SK-N-SH (cell line): ENCODE data around the gene ODAD2. TPM values are rescaled to one million over a fixed set of nuclear protein-coding genes. Genes with fewer than 3 reads are reported as not detected.

Source experiments
- CTCF ChIA-PET: fragments of 300-600, 350-600 bp; formaldehyde crosslinking; extraction: SDS; loops from one replicate; lab custom pipeline; 2021; lab: Yijun Ruan, JAX
- POLR2A ChIA-PET: fragments of 350-600 bp; sonication (Branson Sonifier 250); formaldehyde crosslinking; extraction: SDS; loops from one replicate; lab custom pipeline; 2020; ENCODE audit warnings: antibody characterized with exemption, inconsistent platforms; lab: Yijun Ruan, JAX
- DNase-seq: peaks from one replicate; pipeline ENCODE4 v3.0.0; 2012
- H2AFZ ChIP-seq: fragments of 200-600 bp; sonication (generic); 2 replicates; pipeline ENCODE4 v1.8.1; 2016; ENCODE audit warnings: antibody characterized with exemption, mild to moderate bottlenecking, low read depth
- H3F3A ChIP-seq: fragments of 200-600 bp; sonication (generic); replicated peaks from 2 replicates; pipeline ENCODE3; 2016; ENCODE audit warnings: antibody characterized with exemption, mild to moderate bottlenecking; ENCODE audit not compliant: insufficient read depth
- H3K27ac ChIP-seq, 2 experiments: fragments of 200-500 bp in 1 of 2; fragments of 200-600 bp in 1 of 2; sonication (Bioruptor generic) in 1 of 2; sonication (generic), shearing (Covaris generic) in 1 of 2; 2 replicates each; pipeline versions ENCODE4 v1.5.1 to v1.6.1; 2014 to 2016; ENCODE audit warnings: low read depth in 2 of 2, inconsistent platforms in 1 of 2, low read length in 1 of 2, mild to moderate bottlenecking in 1 of 2, mixed read lengths in 1 of 2
- H3K27me3 ChIP-seq: fragments of 200-600 bp; sonication (generic), shearing (Covaris generic); 2 replicates; pipeline ENCODE4 v1.6.1; 2016; ENCODE audit warnings: mixed run types; ENCODE audit not compliant: insufficient read depth
- H3K36me3 ChIP-seq, 2 experiments: fragments of 200-500 bp in 1 of 2; fragments of 200-600 bp in 1 of 2; sonication (Bioruptor generic) in 1 of 2; sonication (generic) in 1 of 2; replicated peaks in 1 of 2; 2 replicates each; pipeline versions ENCODE3 to v1.5.1; 2014 to 2016; ENCODE audit warnings: low read length in 1 of 2, mild to moderate bottlenecking in 1 of 2; ENCODE audit not compliant: insufficient read depth in 2 of 2, control insufficient read depth in 1 of 2
- H3K4me1 ChIP-seq, 2 experiments: fragments of 200-500 bp in 1 of 2; fragments of 200-600 bp in 1 of 2; sonication (Bioruptor generic) in 1 of 2; sonication (generic), shearing (Covaris generic) in 1 of 2; 2 replicates each; pipeline versions ENCODE4 v1.5.1 to v1.6.1; 2014 to 2016; ENCODE audit warnings: low read depth in 1 of 2, low read length in 1 of 2, mixed run types in 1 of 2; ENCODE audit not compliant: insufficient read depth in 2 of 2, control insufficient read depth in 1 of 2
- H3K4me2 ChIP-seq: fragments of 200-600 bp; sonication (generic), shearing (Covaris generic); 2 replicates; pipeline ENCODE4 v1.6.1; 2017; ENCODE audit warnings: mixed run types
- H3K4me3 ChIP-seq, 2 experiments: fragments of 200-500 bp in 1 of 2; fragments of 200-600 bp in 1 of 2; sonication (Bioruptor generic) in 1 of 2; sonication (generic), shearing (Covaris generic) in 1 of 2; 2 replicates each; pipeline versions ENCODE4 v1.5.1 to v1.8.1; 2014 to 2016; ENCODE audit warnings: low read depth in 2 of 2, inconsistent platforms in 1 of 2, low read length in 1 of 2, mild to moderate bottlenecking in 1 of 2, mixed read lengths in 1 of 2, moderate library complexity in 1 of 2
- H3K79me2 ChIP-seq: fragments of 200-600 bp; sonication (generic); 2 replicates; pipeline ENCODE4 v1.8.1; 2017; ENCODE audit warnings: mild to moderate bottlenecking; ENCODE audit not compliant: insufficient read depth
- H3K9ac ChIP-seq: fragments of 200-600 bp; sonication (generic); 2 replicates; pipeline ENCODE4 v1.6.1; 2017; ENCODE audit warnings: mixed run types
- H3K9me2 ChIP-seq: fragments of 200-600 bp; sonication (generic); 2 replicates; pipeline ENCODE4 v1.6.1; 2017; ENCODE audit warnings: mixed run types
- H3K9me3 ChIP-seq: fragments of 200-600 bp; sonication (generic); 2 replicates; pipeline ENCODE4 v1.6.1; 2017; ENCODE audit warnings: mixed run types, mild to moderate bottlenecking, moderate library complexity
- H4K20me1 ChIP-seq: fragments of 200-600 bp; sonication (generic); 2 replicates; pipeline ENCODE4 v1.6.1; 2017; ENCODE audit warnings: mild to moderate bottlenecking, mixed run types; ENCODE audit not compliant: insufficient read depth
- ELF1 ChIP-seq: IDR thresholded peaks from 2 replicates; pipeline ENCODE4 v1.4.0; 2012
- EP300 ChIP-seq, 2 experiments: IDR thresholded peaks; 2 replicates each; pipeline versions ENCODE4 v1.4.0 to v1.6.1; 2012; ENCODE audit warnings: borderline replicate concordance in 1 of 2, low read depth in 1 of 2, low read length in 1 of 2
- FOXJ3 ChIP-seq: sonication (generic); formaldehyde crosslinking; IDR thresholded peaks from 2 replicates; pipeline ENCODE4 v1.5.1; 2020; ENCODE audit warnings: mild to moderate bottlenecking, missing genetic modification reagents
- FOXM1 ChIP-seq: IDR thresholded peaks from 2 replicates; pipeline ENCODE4 v1.4.0; 2012; ENCODE audit warnings: low read depth, mild to moderate bottlenecking
- IRF3 ChIP-seq: fragments of 150-350 bp; IDR thresholded peaks from 2 replicates; pipeline ENCODE4 v1.6.1; 2016; ENCODE audit warnings: mild to moderate bottlenecking, low read depth, low read length
- JUND ChIP-seq: IDR thresholded peaks from 2 replicates; pipeline ENCODE4 v1.4.0; 2012
- MXI1 ChIP-seq: IDR thresholded peaks from 2 replicates; pipeline ENCODE4 v1.6.1; 2012; ENCODE audit warnings: mild to moderate bottlenecking, low read depth, low read length, improper control_type of control experiment
- PBX3 ChIP-seq: IDR thresholded peaks from 2 replicates; pipeline ENCODE4; 2012
- POLR2AphosphoS5 ChIP-seq: IDR thresholded peaks from 2 replicates; pipeline ENCODE4 v1.6.1; 2012; ENCODE audit warnings: low read depth, low read length
- RAD21 ChIP-seq: IDR thresholded peaks from 2 replicates; pipeline ENCODE4 v1.6.1; 2012; ENCODE audit warnings: mild to moderate bottlenecking, low read length
- RFX5 ChIP-seq: IDR thresholded peaks from 2 replicates; pipeline ENCODE4 v1.6.1; 2012; ENCODE audit warnings: mild to moderate bottlenecking, improper control_type of control experiment, low read length
- RXRA ChIP-seq: IDR thresholded peaks from 2 replicates; pipeline ENCODE4 v1.4.0; 2012; ENCODE audit warnings: low read depth, mild to moderate bottlenecking, borderline replicate concordance
- SIN3A ChIP-seq: IDR thresholded peaks from 2 replicates; pipeline ENCODE4 v1.6.1; 2012; ENCODE audit warnings: low read depth, mild to moderate bottlenecking, low read length, moderate library complexity, borderline replicate concordance
- SMC3 ChIP-seq: IDR thresholded peaks from 2 replicates; pipeline ENCODE4 v1.6.1; 2012; ENCODE audit warnings: low read depth, low read length, improper control_type of control experiment
- TAF1 ChIP-seq: IDR thresholded peaks from 2 replicates; pipeline ENCODE4 v1.6.1; 2012; ENCODE audit warnings: low read depth, mild to moderate bottlenecking, low read length, moderate library complexity, borderline replicate concordance
- TCF12 ChIP-seq: IDR thresholded peaks from 2 replicates; pipeline ENCODE4 v1.4.0; 2012
- YY1 ChIP-seq: IDR thresholded peaks from 2 replicates; pipeline ENCODE4 v1.4.0; 2012; ENCODE audit warnings: low read depth, mild to moderate bottlenecking
- ZBTB33 ChIP-seq: IDR thresholded peaks from 2 replicates; pipeline ENCODE4 v1.4.0; 2012; ENCODE audit warnings: low read depth, borderline replicate concordance
- WGBS: methylation state at CpG from one replicate; pipeline ENCODE4 v1.1.6; 2017; ENCODE audit warnings: low lambda C conversion rate; 5-methylcytosine and 5-hydroxymethylcytosine counted together
- polyA plus RNA-seq, 3 experiments: library from polyadenylated mRNA; depleted of rRNA; stranded (reverse); fragments of >200 nt; gene quantifications; 2 replicates each; pipeline ENCODE4 v1.2.3, GENCODE V29; 2012
- TF ChIP-seq, protein P1 (sequence below): fragments of 150-350 bp; IDR thresholded peaks from 2 replicates; pipeline ENCODE4 v1.6.1; 2017; ENCODE audit warnings: antibody characterized with exemption, low read length, low read depth, borderline replicate concordance
- TF ChIP-seq, protein P2 (sequence below): fragments of 200-600 bp; sonication (generic); IDR thresholded peaks from 2 replicates; pipeline ENCODE4 v1.6.1; 2017; ENCODE audit warnings: antibody characterized with exemption, mild to moderate bottlenecking, moderate library complexity
- TF ChIP-seq, protein P3 (sequence below): IDR thresholded peaks from 2 replicates; pipeline ENCODE4 v1.4.0; 2012; ENCODE audit warnings: low read depth, borderline replicate concordance
- TF ChIP-seq, protein P4 (sequence below): IDR thresholded peaks from 2 replicates; pipeline ENCODE4 v1.4.0; 2012; ENCODE audit warnings: low read depth

The ODAD2 gene
- polyA plus RNA-seq, 1 of the 3 experiments (the other 2 are of a cell fraction) = not detected

- Histone ChIP-seq H3K9me2 (no peaks in the 10 kb centered on the region), H4K20me1 (no peaks in the 10 kb centered on the region), H3K27me3 (no peaks in the 10 kb centered on the region), H3K4me1 (no peaks in the 10 kb centered on the region), H3K9me3 (no peaks in the 10 kb centered on the region), H2AFZ (no peak overlapping the region), H3K4me3 (no peak overlapping the region), H3K4me2 (no peak overlapping the region), H3K36me3 (no peaks in the 10 kb centered on the region), H3K9ac (no peak overlapping the region), H3K79me2 (no peaks in the 10 kb centered on the region), H3K27ac (no peak overlapping the region), H3F3A (no peaks in the 10 kb centered on the region)
- TF ChIP-seq RAD21 (no peak), YY1 (no peak), TCF12 (no peak), MXI1 (no peak), EP300 (IDR thresholded peaks at IDR 0.05; ENCODE audit: borderline replicate concordance in 1 of 2, low read depth in 1 of 2, low read length in 1 of 2) (no peak), FOXJ3 (no peak), ZBTB33 (no peak), RXRA (no peak), SIN3A (no peak), POLR2AphosphoS5 (no peak), SMC3 (no peak), TAF1 (no peak)
- TF ChIP-seq, protein P1, sequence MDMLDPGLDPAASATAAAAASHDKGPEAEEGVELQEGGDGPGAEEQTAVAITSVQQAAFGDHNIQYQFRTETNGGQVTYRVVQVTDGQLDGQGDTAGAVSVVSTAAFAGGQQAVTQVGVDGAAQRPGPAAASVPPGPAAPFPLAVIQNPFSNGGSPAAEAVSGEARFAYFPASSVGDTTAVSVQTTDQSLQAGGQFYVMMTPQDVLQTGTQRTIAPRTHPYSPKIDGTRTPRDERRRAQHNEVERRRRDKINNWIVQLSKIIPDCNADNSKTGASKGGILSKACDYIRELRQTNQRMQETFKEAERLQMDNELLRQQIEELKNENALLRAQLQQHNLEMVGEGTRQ = no peak
- whole genome bisulfite sequencing = 8% methylated on average over 1 of the region's 1 CpG
- DNase-seq = no peak
- ChIA-PET POLR2A (no interaction called here), CTCF (interaction anchor here (0.9 kb wide), 1 partner anchor 50 kb away, joined by 3 read pairs; no protein-coding TSS in a partner anchor)
Observed at GRCh38 chr10:27844223-27844622, 154.7 kb downstream of the ODAD2 start.

DNA sequence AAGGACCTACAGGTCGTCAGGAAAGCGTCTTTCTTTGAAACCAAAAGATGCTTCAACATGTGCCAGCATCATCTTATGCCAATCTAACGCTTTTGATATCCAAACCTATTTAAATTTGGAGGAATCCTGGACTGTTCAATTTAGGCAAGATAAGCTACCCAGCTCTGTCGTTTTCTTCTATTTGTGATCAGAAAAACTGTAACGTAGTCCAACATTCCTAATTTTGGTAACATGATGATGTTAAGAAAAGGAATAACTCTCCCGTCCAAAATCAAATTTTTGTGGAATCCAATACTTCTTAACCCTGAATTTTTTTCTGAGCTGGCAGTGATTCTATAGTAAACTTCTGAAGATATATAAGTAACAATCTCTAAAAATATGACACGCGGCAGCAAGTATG lies 160.0 kb downstream of the ODAD2 start:
- H3K4me3 ChIP-seq = no peak overlapping the region
- H3K36me3 ChIP-seq = no peaks in the 10 kb centered on the region
- TF ChIP-seq PBX3 (no peak), ELF1 (no peak), TCF12 (no peak), FOXJ3 (no peak), IRF3 (no peak), JUND (no peak), RFX5 (no peak), FOXM1 (no peak)
- TF ChIP-seq, protein P2, sequence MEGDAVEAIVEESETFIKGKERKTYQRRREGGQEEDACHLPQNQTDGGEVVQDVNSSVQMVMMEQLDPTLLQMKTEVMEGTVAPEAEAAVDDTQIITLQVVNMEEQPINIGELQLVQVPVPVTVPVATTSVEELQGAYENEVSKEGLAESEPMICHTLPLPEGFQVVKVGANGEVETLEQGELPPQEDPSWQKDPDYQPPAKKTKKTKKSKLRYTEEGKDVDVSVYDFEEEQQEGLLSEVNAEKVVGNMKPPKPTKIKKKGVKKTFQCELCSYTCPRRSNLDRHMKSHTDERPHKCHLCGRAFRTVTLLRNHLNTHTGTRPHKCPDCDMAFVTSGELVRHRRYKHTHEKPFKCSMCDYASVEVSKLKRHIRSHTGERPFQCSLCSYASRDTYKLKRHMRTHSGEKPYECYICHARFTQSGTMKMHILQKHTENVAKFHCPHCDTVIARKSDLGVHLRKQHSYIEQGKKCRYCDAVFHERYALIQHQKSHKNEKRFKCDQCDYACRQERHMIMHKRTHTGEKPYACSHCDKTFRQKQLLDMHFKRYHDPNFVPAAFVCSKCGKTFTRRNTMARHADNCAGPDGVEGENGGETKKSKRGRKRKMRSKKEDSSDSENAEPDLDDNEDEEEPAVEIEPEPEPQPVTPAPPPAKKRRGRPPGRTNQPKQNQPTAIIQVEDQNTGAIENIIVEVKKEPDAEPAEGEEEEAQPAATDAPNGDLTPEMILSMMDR = no peak
- TF ChIP-seq, protein P3, sequence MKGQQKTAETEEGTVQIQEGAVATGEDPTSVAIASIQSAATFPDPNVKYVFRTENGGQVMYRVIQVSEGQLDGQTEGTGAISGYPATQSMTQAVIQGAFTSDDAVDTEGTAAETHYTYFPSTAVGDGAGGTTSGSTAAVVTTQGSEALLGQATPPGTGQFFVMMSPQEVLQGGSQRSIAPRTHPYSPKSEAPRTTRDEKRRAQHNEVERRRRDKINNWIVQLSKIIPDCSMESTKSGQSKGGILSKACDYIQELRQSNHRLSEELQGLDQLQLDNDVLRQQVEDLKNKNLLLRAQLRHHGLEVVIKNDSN = no peak
- TF ChIP-seq, protein P4, sequence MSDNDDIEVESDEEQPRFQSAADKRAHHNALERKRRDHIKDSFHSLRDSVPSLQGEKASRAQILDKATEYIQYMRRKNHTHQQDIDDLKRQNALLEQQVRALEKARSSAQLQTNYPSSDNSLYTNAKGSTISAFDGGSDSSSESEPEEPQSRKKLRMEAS = no peak
- no peak overlapping the region for H3K9ac ChIP-seq
- no peak overlapping the region for H2AFZ ChIP-seq
- no peaks in the 10 kb centered on the region for H3K4me1 ChIP-seq
- DNase-seq = no peak
- H3K4me2 ChIP-seq = no peak overlapping the region
- peaks cover 6% of the 10 kb centered on the region; the same call in 1 of the 2 replicates for H3K27me3 ChIP-seq
- H3K9me3 ChIP-seq = no peaks in the 10 kb centered on the region
- no peaks in the 10 kb centered on the region for H4K20me1 ChIP-seq
- ChIA-PET POLR2A (no interaction called here), CTCF (no interaction called here)
- no peak overlapping the region for H3K27ac ChIP-seq
- H3K9me2 ChIP-seq = no peaks in the 10 kb centered on the region
- H3K79me2 ChIP-seq = no peaks in the 10 kb centered on the region
- H3F3A ChIP-seq = no peaks in the 10 kb centered on the region
- 17% methylated on average over 8 of the region's 8 CpGs for WGBS
